Vagina (tissue), 2 donors: ENCODE data around the gene SKAP1. TPM values are rescaled to one million over a fixed set of nuclear protein-coding genes. Genes with fewer than 3 reads are reported as not detected.

ENCODE experiments used
- DNase-seq, 2 donors: peaks; one replicate each; pipeline ENCODE4 v3.0.0-alpha.2; 2017; ENCODE audit errors: extremely low spot score in 2 of 2
- H3K27ac ChIP-seq: fragments of 200-600 bp; sonication (generic); one replicate; pipeline ENCODE4 v1.5.1; 2019
- H3K27me3 ChIP-seq: fragments of 200-600 bp; sonication (generic); one replicate; pipeline ENCODE4 v1.5.1; 2019
- H3K36me3 ChIP-seq, 2 donors: fragments of 200-600 bp; sonication (generic); one replicate each; pipeline ENCODE4 v1.5.1; 2017 to 2019
- H3K4me1 ChIP-seq: fragments of 200-600 bp; sonication (generic); one replicate; pipeline ENCODE4 v1.5.1; 2019
- H3K4me3 ChIP-seq, 2 donors: fragments of 200-600 bp; sonication (generic); 1 replicate in 1 of 2; 2 replicates in 1 of 2; pipeline ENCODE4 v1.5.1; 2016 to 2019
- H3K9me3 ChIP-seq: fragments of 200-600 bp; sonication (generic); one replicate; pipeline ENCODE4 v1.5.1; 2019
- POLR2A ChIP-seq, 2 donors: fragments of 450-650 bp; IDR thresholded peaks; one replicate each; pipeline ENCODE4 v1.6.1; 2017; ENCODE audit warnings: antibody characterized with exemption in 2 of 2, mild to moderate bottlenecking in 2 of 2, moderate library complexity in 2 of 2
- POLR2AphosphoS5 ChIP-seq, 2 donors: sonication (generic); formaldehyde crosslinking; IDR thresholded peaks; one replicate each; pipeline ENCODE4 v1.9.0; 2017; ENCODE audit warnings: antibody characterized with exemption in 2 of 2, mild to moderate bottlenecking in 2 of 2, low read depth in 1 of 2; ENCODE audit not compliant: insufficient read depth in 1 of 2
- intact Hi-C: fragments of 100-400 bp; cut with DNase I; formaldehyde crosslinking; loops from one replicate; pipeline ENCODE4 v1.15.1; 2023
- total RNA-seq: library from RNA; depleted of rRNA; stranded (reverse); fragments of >200 nt; gene quantifications from one replicate; pipeline ENCODE4 v1.2.3, GENCODE V29; 2016
- TF ChIP-seq, protein P1 (sequence below), 3 experiments: fragments of 450-650 bp in 2 of 3; fragments of 200-600 bp in 1 of 3; sonication (generic) in 1 of 3; IDR thresholded peaks; one replicate each; pipeline ENCODE4 v1.5.1; 2017 to 2019; ENCODE audit warnings: antibody characterized with exemption in 3 of 3, mild to moderate bottlenecking in 2 of 3, moderate library complexity in 2 of 3

Gene SKAP1
- total RNA-seq, 1 donor from 2014 or later = 5.6 TPM

GRCh38 chr17:48472411-48473281, 42.6 kb upstream of the SKAP1 start:
- H3K4me1 ChIP-seq = no peaks in the 10 kb centered on the region
- H3K36me3 ChIP-seq = no peaks in the 10 kb centered on the region
- H3K27me3 ChIP-seq = no peaks in the 10 kb centered on the region
- H3K4me3 ChIP-seq = no peak overlapping the region
- intact Hi-C loops = no loop called here
- TF ChIP-seq POLR2A (IDR thresholded peaks at IDR 0.05) (no peak), POLR2AphosphoS5 (IDR thresholded peaks at IDR 0.05; ENCODE audit: insufficient read depth in 1 of 2, low read depth in 1 of 2) (no peak)
- TF ChIP-seq, protein P1, sequence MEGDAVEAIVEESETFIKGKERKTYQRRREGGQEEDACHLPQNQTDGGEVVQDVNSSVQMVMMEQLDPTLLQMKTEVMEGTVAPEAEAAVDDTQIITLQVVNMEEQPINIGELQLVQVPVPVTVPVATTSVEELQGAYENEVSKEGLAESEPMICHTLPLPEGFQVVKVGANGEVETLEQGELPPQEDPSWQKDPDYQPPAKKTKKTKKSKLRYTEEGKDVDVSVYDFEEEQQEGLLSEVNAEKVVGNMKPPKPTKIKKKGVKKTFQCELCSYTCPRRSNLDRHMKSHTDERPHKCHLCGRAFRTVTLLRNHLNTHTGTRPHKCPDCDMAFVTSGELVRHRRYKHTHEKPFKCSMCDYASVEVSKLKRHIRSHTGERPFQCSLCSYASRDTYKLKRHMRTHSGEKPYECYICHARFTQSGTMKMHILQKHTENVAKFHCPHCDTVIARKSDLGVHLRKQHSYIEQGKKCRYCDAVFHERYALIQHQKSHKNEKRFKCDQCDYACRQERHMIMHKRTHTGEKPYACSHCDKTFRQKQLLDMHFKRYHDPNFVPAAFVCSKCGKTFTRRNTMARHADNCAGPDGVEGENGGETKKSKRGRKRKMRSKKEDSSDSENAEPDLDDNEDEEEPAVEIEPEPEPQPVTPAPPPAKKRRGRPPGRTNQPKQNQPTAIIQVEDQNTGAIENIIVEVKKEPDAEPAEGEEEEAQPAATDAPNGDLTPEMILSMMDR (IDR thresholded peaks at IDR 0.05) = no peak
- H3K27ac ChIP-seq = no peak overlapping the region
- H3K9me3 ChIP-seq = no peaks in the 10 kb centered on the region
- DNase-seq = no peak

- DNase-seq = no peak
- H3K27ac ChIP-seq = no peak overlapping the region
- no peaks in the 10 kb centered on the region for H3K27me3 ChIP-seq
- no peak for TF ChIP-seq POLR2A (IDR thresholded peaks at IDR 0.05)
- TF ChIP-seq, protein P1 (IDR thresholded peaks at IDR 0.05) = no peak
- TF ChIP-seq POLR2AphosphoS5 (IDR thresholded peaks at IDR 0.05; ENCODE audit: insufficient read depth in 1 of 2, low read depth in 1 of 2) = no peak
- H3K4me1 ChIP-seq = no peaks in the 10 kb centered on the region
- intact Hi-C loops = no loop called here
- H3K9me3 ChIP-seq = no peaks in the 10 kb centered on the region
- H3K4me3 ChIP-seq = no peak overlapping the region
- H3K36me3 ChIP-seq = no peaks in the 10 kb centered on the region
These were observed 41.9 kb upstream of the SKAP1 start for GRCh38 chr17:48471817-48472410.

DNA sequence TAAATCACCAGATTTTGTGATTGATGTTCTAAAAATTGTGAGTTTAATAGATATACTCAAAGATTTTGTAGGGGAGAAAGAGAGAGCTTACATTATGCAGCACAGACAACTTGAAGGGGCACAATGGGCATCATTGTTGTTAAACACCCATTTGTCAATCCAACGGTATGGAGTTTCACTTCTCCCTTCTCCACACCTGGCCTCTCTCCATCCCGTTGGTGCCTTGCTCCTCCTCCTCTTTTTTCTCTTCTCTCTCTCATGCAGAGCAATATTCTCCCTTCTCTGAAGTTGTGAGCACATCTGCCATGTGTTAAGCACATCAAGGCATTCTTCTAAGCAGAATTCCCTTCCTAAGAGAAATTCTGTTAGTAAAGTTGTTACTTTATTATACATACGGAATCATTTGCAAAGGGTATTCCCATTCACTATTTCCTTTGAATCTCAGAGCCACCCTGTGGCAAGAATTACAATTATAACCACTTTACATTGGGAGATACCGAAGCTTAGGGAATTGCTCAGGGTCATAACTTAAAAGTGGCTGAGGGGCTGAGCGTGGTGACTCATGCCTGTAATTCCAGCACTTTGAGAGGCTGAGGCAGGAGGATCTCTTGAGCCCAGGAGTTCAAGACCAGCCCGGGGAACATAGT, 40.5 kb upstream of the SKAP1 start:
- Histone ChIP-seq H3K27me3 (no peaks in the 10 kb centered on the region), H3K36me3 (no peaks in the 10 kb centered on the region), H3K27ac (no peak overlapping the region), H3K9me3 (no peaks in the 10 kb centered on the region), H3K4me3 (no peak overlapping the region), H3K4me1 (no peaks in the 10 kb centered on the region)
- no peak for DNase-seq
- no peak for TF ChIP-seq POLR2A (IDR thresholded peaks at IDR 0.05)
- TF ChIP-seq, protein P1 (IDR thresholded peaks at IDR 0.05) = no peak
- TF ChIP-seq POLR2AphosphoS5 (IDR thresholded peaks at IDR 0.05; ENCODE audit: insufficient read depth in 1 of 2, low read depth in 1 of 2) = no peak
- intact Hi-C loops = no loop called here

- no peaks in the 10 kb centered on the region for H3K4me1 ChIP-seq
- DNase-seq = no peak
- intact Hi-C loops = no loop called here
- H3K4me3 ChIP-seq = no peak overlapping the region
- H3K36me3 ChIP-seq = no peaks in the 10 kb centered on the region
- TF ChIP-seq, protein P1 (IDR thresholded peaks at IDR 0.05) = no peak
- TF ChIP-seq POLR2AphosphoS5 (IDR thresholded peaks at IDR 0.05; ENCODE audit: insufficient read depth in 1 of 2, low read depth in 1 of 2) = no peak
- no peak for TF ChIP-seq POLR2A (IDR thresholded peaks at IDR 0.05)
- no peaks in the 10 kb centered on the region for H3K9me3 ChIP-seq
- H3K27me3 ChIP-seq = no peaks in the 10 kb centered on the region
- no peak overlapping the region for H3K27ac ChIP-seq
These were observed 39.2 kb upstream of the SKAP1 start for GRCh38 chr17:48469227-48469626.
